NCI-H187 (cell line): ENCODE measurements around the gene TRIM62.

Experiments used
- DNase-seq, 2 experiments: peaks; one replicate each; lab custom pipeline; 2025; lab: John Stamatoyannopoulos, UW

TRIM62 gene

GRCh38 chr1:33097762-33098161 is 84.1 kb downstream of the TRIM62 start:
- DNase-seq, result no peak

- DNase-seq, result no peak
Measured at GRCh38 chr1:33097137-33097611, 84.7 kb downstream of the TRIM62 start.

DNA sequence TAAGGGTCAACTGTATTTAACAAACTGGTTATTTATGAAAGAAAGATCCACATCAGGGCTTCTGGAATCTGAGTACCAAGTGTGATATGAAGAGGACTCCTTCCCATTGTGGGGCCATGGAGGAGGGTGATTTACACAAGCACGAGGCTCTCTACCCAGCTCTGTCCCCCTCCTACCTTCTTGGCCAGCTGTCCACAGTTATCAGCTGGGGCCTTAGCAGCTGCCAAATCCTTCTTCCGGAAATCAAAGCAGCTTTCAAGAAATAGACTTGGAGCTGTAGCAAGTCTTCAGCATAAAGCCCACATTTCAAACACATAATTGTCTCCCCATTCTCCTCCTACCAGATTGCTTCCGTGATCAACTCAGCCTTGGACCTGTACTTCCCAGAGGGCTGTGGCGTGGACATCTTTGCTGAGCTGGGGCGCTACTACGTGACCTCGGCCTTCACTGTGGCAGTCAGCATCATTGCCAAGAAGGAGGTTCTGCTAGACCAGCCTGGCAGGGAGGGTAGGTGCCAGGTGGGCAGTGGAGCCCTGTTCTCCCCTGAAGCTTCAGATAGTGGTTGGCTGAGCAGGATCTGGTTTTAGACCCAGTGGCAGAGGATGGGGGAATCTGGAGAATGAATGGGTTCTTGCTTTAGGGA is 85.4 kb downstream of the TRIM62 start:
- DNase-seq, result no peak
